Astrocyte of the cerebellum (primary cell): Measurements from ENCODE around the gene PIGW.

Source experiments
- DNase-seq: peaks from one replicate; pipeline ENCODE4 v3.0.0-alpha.2; 2011; ENCODE audit warnings: low read depth
- H3K4me3 ChIP-seq: 2 replicates; pipeline ENCODE4 v1.5.1; 2011; ENCODE audit warnings: mild to moderate bottlenecking, low read depth, low read length, moderate library complexity
- CTCF ChIP-seq: IDR thresholded peaks from 2 replicates; pipeline ENCODE4 v1.5.1; 2012; ENCODE audit warnings: low read length, low read depth, moderate library complexity, mild to moderate bottlenecking; ENCODE audit errors: missing control alignments
- in situ Hi-C: cut with HindIII; loops from 2 replicates; pipeline ENCODE4 v1.10.0; 2017; ENCODE audit warnings: low sequenced_read_pairs

The PIGW gene

GRCh38 chr17:36550491-36551417 is 16.0 kb downstream of the PIGW start:
- no peak overlapping the region for H3K4me3 ChIP-seq
- in situ Hi-C loops = no loop called here
- no peak for TF ChIP-seq CTCF
- DNase-seq = no peak

GRCh38 chr17:36553459-36553858 is 18.7 kb downstream of the PIGW start:
- H3K4me3 ChIP-seq = no peak overlapping the region
- in situ Hi-C loops = no loop called here
- DNase-seq = no peak
- no peak for TF ChIP-seq CTCF

DNA sequence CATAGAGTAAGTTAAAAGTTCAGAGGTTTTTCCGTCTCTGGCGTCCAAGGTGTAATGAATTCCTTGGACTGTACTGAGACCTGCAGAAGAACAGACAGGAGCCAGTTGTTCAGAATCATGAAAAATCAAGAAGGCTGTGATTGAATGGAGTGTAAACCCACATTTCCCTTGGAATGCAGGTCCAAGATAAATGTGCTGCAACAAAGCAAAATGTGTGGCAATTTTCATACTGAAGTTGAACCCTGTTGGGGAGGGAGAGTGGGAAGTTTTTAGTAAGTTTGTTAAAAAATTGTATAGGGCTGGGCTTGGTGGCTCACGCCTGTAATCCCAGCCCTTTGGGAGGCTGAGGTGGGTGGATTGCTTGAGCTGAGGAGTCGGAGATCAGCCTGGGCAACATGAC is 31.3 kb downstream of the PIGW start:
- no peak for DNase-seq
- TF ChIP-seq CTCF = no peak
- H3K4me3 ChIP-seq = no peak overlapping the region
- in situ Hi-C loops = no loop called here

DNA sequence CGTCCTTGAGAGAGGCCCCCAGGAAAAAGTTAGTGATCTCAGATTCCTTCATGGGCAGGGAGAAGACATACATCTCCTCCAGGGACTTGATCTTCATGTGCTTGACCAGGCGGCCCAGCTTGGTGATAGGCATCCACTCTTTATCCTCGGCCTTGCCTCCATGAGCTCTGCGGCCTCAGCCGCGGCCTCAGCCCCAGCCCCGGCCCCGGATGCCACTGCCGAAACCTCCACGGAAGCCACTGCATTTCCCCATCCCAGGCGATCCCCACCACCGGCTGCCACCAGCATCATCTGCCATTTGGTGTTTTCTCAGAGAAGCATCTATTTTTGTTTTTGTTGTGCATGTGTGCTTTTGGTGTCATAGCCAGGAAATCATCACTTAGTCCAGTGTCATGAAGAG is 40.2 kb downstream of the PIGW start:
- TF ChIP-seq CTCF = no peak
- DNase-seq = no peak
- H3K4me3 ChIP-seq = no peak overlapping the region
- in situ Hi-C loops = no loop called here

DNA sequence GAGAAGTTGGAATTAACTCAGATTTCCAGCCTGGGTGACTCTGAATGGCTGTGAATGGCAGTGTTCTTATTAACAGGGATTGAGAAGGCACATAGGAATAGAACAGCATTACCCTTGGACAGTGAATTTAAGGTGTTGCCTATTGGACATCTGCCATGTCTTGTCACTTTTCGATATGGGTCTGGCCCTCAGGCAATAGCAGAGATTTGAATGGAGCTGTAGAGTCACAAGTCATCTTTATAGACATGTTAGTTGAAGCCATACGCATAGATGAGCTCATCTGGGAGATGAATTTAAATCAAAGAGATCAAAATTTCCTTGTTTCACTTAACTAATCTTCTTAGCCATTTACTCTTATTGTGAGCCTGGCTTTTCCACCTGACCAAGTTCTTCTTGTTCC is 42.0 kb downstream of the PIGW start:
- TF ChIP-seq CTCF = no peak
- H3K4me3 ChIP-seq = no peak overlapping the region
- no peak for DNase-seq
- in situ Hi-C loops = no loop called here

GRCh38 chr17:36578671-36579070 is 43.9 kb downstream of the PIGW start:
- H3K4me3 ChIP-seq = no peak overlapping the region
- no peak for TF ChIP-seq CTCF
- in situ Hi-C loops = no loop called here
- DNase-seq = no peak
